Cardiac muscle cell (in vitro differentiated cells and primary cell): Measurements from ENCODE around the gene PRR36. TPM values are rescaled to one million over a fixed set of nuclear protein-coding genes. Genes with fewer than 3 reads are reported as not detected.

Source experiments
- DNase-seq, 2 donors: peaks; one replicate each; pipeline versions ENCODE4 v3.0.0 to v3.0.0-alpha.2; 2010 to 2017; ENCODE audit warnings: low read depth in 1 of 2, low spot score in 1 of 2
- H3K27ac ChIP-seq: fragments of 200-600 bp; sonication (generic); 2 replicates; pipeline ENCODE4 v1.5.1; 2016
- H3K27me3 ChIP-seq: fragments of 200-600 bp; sonication (generic); 2 replicates; pipeline ENCODE4 v1.6.0; 2016; ENCODE audit warnings: control low read depth
- H3K36me3 ChIP-seq: fragments of 200-600 bp; sonication (generic); 2 replicates; pipeline ENCODE4 v1.5.1; 2016; ENCODE audit warnings: control low read depth
- H3K4me1 ChIP-seq: fragments of 200-600 bp; sonication (generic); 2 replicates; pipeline ENCODE4 v1.8.1; 2017; ENCODE audit warnings: low read depth, mild to moderate bottlenecking, mixed run types
- H3K4me3 ChIP-seq: fragments of 200-600 bp; sonication (generic); 2 replicates; pipeline ENCODE4 v1.5.1; 2016; ENCODE audit warnings: mild to moderate bottlenecking
- H3K9me3 ChIP-seq: fragments of 200-600 bp; sonication (generic); 2 replicates; pipeline ENCODE4 v1.5.1; 2017; ENCODE audit warnings: low read depth, mild to moderate bottlenecking, control low read depth
- polyA plus RNA-seq: library from polyadenylated mRNA; unstranded; fragments of >200 nt; fragmentation: Nextera tagmentation; extraction: Ambion mirVana; gene quantifications from 2 replicates; pipeline ENCODE4 v1.2.1, GENCODE V29; 2016
- total RNA-seq: library from RNA; depleted of rRNA; stranded (reverse); fragments of >200 nt; gene quantifications from 2 replicates; pipeline ENCODE4 v1.2.3, GENCODE V29; 2016
- TF ChIP-seq, protein P1 (sequence below): IDR thresholded peaks from 2 replicates; pipeline ENCODE4 v1.5.1; 2012; ENCODE audit warnings: low read depth, mild to moderate bottlenecking, low read length

PRR36 gene
- total and polyA plus RNA-seq, 2 experiments from 2014 or later = 6.1 to 6.2 TPM

GRCh38 chr19:7869910-7870511 is 4.2 kb downstream of the PRR36 start:
- H3K4me3 ChIP-seq = peak overlapping the region; percentile 40
- peaks cover 6% of the 10 kb centered on the region for H3K4me1 ChIP-seq
- peaks cover 31% of the 10 kb centered on the region for H3K27me3 ChIP-seq
- DNase-seq = peak in 1 of 2 donors; percentile 91
- H3K27ac ChIP-seq = peak overlapping the region; percentile 78
- H3K9me3 ChIP-seq = no peaks in the 10 kb centered on the region
- TF ChIP-seq, protein P1, sequence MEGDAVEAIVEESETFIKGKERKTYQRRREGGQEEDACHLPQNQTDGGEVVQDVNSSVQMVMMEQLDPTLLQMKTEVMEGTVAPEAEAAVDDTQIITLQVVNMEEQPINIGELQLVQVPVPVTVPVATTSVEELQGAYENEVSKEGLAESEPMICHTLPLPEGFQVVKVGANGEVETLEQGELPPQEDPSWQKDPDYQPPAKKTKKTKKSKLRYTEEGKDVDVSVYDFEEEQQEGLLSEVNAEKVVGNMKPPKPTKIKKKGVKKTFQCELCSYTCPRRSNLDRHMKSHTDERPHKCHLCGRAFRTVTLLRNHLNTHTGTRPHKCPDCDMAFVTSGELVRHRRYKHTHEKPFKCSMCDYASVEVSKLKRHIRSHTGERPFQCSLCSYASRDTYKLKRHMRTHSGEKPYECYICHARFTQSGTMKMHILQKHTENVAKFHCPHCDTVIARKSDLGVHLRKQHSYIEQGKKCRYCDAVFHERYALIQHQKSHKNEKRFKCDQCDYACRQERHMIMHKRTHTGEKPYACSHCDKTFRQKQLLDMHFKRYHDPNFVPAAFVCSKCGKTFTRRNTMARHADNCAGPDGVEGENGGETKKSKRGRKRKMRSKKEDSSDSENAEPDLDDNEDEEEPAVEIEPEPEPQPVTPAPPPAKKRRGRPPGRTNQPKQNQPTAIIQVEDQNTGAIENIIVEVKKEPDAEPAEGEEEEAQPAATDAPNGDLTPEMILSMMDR = no peak
- H3K36me3 ChIP-seq = no peaks in the 10 kb centered on the region

- H3K27me3 ChIP-seq = peaks cover 36% of the 10 kb centered on the region
- no peaks in the 10 kb centered on the region for H3K36me3 ChIP-seq
Observed at GRCh38 chr19:7869453-7869909, 4.7 kb downstream of the PRR36 start.

GRCh38 chr19:7868671-7869452 is 5.3 kb downstream of the PRR36 start:
- peak; percentile 53 to 92 for DNase-seq
- no peaks in the 10 kb centered on the region for H3K9me3 ChIP-seq
- H3K36me3 ChIP-seq = no peaks in the 10 kb centered on the region
- H3K27ac ChIP-seq = peak overlapping the region; percentile 78
- H3K4me3 ChIP-seq = peak overlapping the region; percentile 40
- TF ChIP-seq, protein P1 = peak; percentile 44
- H3K27me3 ChIP-seq = peaks cover 40% of the 10 kb centered on the region
- H3K4me1 ChIP-seq = peaks cover 6% of the 10 kb centered on the region

More at GRCh38 chr19:7869453-7869909, 4.7 kb downstream of the PRR36 start:
- TF ChIP-seq, protein P1 = no peak
- peak overlapping the region; percentile 78 for H3K27ac ChIP-seq
- no peaks in the 10 kb centered on the region for H3K9me3 ChIP-seq
- DNase-seq = peak; percentile 40 to 84
- H3K4me1 ChIP-seq = peaks cover 6% of the 10 kb centered on the region
- H3K4me3 ChIP-seq = peak overlapping the region; percentile 40

DNA sequence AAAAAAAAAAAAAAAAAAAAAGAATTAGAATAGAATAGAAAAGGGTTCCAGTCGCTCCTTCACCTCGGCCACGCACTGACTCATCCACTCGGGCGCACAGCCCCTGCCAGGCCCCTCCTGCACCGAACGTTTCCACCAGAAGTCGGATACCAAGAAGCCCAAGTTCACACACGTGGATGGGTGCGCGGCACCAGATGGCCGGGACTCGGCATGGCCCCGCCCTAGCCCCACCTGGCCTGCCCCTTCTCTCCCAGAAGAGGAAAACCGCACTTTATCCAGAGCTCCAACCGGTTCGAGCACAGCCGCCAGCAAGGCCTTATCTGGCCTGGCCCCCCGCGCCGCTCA is 5.9 kb downstream of the PRR36 start:
- Histone ChIP-seq H3K9me3 (no peaks in the 10 kb centered on the region), H3K4me3 (peak overlapping the region; percentile 40), H3K27ac (no peak overlapping the region), H3K36me3 (no peaks in the 10 kb centered on the region), H3K4me1 (peaks cover 6% of the 10 kb centered on the region), H3K27me3 (peaks cover 40% of the 10 kb centered on the region)
- TF ChIP-seq, protein P1 = no peak
- no peak for DNase-seq

- Histone ChIP-seq H3K27me3 (peaks cover 44% of the 10 kb centered on the region), H3K36me3 (no peaks in the 10 kb centered on the region), H3K4me3 (no peak overlapping the region), H3K9me3 (no peaks in the 10 kb centered on the region), H3K4me1 (peaks cover 6% of the 10 kb centered on the region), H3K27ac (no peak overlapping the region)
- TF ChIP-seq, protein P1 = no peak
- DNase-seq = no peak
Observed at GRCh38 chr19:7867092-7867844, 6.9 kb downstream of the PRR36 start.
